ENCODE data around the gene DSTN.

DNA sequence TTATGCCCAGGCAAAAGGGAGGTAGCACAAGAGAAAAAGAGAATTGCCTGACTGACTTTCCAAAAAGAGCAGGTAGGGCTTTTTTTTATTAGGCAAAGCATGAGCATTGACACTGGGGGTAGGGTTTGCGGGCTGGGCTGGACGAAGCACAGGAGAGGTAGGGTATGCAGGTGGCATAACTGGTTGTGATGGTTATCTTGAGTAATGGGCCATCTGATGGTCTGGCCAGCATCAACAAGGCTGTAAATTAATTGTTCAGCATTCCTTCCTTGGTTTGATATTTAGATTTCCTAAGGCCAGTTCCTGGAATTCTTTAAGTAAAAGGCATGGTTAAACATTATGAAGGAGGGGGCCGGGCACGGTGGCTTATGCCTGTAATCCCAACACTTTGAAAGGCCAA lies 24.7 kb upstream of the DSTN start:
- TF ChIP-seq, protein P1, sequence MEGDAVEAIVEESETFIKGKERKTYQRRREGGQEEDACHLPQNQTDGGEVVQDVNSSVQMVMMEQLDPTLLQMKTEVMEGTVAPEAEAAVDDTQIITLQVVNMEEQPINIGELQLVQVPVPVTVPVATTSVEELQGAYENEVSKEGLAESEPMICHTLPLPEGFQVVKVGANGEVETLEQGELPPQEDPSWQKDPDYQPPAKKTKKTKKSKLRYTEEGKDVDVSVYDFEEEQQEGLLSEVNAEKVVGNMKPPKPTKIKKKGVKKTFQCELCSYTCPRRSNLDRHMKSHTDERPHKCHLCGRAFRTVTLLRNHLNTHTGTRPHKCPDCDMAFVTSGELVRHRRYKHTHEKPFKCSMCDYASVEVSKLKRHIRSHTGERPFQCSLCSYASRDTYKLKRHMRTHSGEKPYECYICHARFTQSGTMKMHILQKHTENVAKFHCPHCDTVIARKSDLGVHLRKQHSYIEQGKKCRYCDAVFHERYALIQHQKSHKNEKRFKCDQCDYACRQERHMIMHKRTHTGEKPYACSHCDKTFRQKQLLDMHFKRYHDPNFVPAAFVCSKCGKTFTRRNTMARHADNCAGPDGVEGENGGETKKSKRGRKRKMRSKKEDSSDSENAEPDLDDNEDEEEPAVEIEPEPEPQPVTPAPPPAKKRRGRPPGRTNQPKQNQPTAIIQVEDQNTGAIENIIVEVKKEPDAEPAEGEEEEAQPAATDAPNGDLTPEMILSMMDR (IDR thresholded peaks at IDR 0.05): no peak
- TF ChIP-seq EP300 (IDR thresholded peaks at IDR 0.05): no peak
- TF ChIP-seq POLR2A (IDR thresholded peaks at IDR 0.05): no peak
